Umbilical cord (tissue), 2 donors: Measurements from ENCODE around the gene SCN1B. TPM values are rescaled to one million over a fixed set of nuclear protein-coding genes. Genes with fewer than 3 reads are reported as not detected.

Source experiments
- DNase-seq: peaks from one replicate; pipeline ENCODE4 v3.0.0-alpha.2; 2015; ENCODE audit warnings: low spot score
- total RNA-seq: library from RNA; depleted of rRNA; stranded (reverse); fragments of >200 nt; gene quantifications from one replicate; pipeline ENCODE4 v1.2.3, GENCODE V29; 2014; ENCODE audit warnings: low replicate concordance; ENCODE audit not compliant: insufficient read depth

The SCN1B gene
- total RNA-seq, 1 donor from 2014 or later, result 2.9 TPM

DNA sequence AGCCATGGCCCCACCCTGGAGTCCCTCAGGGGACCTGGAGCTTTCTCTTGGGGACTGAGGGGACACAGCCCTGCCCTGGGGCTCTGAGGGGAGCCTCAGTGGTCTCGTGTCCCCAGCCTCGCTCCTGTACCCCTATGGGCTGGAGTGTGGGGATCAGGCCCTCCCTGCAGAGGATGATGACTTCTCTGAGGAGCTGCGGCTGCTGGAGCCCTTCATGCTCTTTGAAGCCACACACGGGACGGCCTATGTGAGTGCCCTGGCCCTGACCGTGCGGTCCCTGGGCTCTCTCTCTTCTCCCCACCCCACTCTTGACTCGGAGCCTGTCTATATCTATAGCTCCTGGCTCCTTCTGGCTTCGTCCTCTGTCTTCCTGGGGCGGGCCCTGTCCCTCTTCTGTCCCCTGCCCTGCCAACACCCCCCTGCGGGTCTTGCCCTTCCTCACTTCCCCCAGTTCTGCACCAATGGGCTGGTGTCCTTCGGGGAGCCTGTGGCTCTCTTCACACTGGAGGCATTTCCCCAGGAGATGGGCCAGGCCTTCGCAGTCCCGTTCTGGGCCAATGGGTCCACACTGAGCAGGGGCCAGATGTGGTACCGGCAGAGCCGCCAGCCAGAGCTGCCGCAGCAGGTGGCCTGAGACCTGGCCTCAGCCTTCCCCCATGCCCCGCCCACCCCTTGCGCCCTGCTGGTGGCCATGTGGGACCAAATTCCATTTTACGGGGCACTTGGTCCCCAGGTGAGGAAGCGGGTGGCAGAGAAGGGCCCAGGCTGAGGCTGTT is 44.3 kb downstream of the SCN1B start:
- DNase-seq, result no peak

DNA sequence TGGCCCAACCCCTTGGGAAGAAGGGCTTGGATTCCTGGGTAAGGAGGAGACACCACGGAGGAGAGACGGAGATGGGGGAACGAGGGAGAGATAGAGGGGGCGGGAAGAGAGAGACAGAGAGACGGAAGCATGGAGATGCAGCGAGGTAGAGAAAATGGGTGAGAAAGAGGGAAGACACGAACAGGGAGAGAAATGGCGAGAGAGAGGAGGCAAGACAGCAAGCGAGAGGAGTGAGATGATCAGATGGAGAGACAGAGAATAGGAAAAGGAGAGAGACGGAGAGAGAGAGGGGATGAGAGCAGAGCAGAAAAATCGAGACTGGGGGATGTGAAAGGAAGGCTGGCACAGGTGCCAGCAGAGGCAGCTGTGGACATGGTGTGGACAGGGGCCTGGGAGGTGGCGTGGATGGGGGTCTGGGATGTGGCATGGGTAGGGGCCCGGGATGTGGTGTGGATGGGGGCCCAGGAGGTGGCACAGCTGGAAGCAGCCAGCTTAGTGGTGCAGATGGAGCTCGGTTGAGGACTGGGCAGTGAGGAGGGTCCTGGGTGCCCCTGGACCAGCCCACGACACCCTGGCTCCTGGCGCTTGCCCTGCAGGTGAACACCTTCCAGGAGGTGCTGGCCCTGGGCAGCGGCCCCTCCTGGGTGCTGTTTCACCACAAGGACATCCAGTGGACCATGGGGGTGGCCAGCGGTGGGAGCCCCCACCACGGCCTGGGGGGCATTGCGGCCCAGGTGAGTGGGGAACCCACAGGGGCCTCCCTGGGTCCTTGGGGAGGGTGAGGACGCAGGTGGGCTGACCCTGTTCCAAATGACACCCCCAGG is 45.1 kb downstream of the SCN1B start:
- DNase-seq, result no peak

DNA sequence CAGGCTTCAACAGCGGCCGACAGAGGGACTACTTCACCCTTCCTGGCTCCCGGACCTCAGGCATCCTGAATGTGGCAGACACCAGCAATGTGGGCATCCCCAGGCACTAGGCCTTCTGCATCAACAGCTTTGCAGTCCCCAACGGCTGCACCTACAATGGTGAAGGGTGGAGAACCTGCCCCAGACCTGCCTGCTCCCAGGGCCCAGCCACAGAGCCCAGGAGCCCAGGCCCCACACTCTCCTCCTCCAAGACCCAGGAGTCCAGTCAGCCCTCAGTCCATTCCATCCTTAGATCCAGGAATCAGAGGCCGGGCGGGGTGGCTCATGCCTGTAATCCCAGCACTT is 45.7 kb downstream of the SCN1B start:
- no peak for DNase-seq

DNA sequence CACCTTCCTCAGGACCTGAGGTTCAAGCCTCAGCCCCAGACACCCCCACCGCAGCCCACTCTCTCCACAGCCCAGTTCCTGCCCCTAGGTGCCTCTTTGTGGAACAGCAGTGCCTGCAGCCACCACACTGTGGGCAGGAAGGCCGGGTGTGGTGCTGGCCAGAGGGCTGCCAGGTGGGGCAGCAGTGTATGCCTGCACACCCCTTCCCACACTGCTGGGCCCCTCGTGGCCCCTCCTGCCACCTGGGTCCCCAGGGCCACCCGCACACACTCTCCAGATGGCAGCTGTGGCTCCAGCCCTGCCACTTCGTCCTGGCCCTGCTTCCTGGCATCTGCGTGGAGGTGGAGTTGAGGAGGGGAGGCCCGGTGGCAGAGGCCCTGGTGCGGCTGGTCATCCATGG is 46.4 kb downstream of the SCN1B start:
- no peak for DNase-seq

DNA sequence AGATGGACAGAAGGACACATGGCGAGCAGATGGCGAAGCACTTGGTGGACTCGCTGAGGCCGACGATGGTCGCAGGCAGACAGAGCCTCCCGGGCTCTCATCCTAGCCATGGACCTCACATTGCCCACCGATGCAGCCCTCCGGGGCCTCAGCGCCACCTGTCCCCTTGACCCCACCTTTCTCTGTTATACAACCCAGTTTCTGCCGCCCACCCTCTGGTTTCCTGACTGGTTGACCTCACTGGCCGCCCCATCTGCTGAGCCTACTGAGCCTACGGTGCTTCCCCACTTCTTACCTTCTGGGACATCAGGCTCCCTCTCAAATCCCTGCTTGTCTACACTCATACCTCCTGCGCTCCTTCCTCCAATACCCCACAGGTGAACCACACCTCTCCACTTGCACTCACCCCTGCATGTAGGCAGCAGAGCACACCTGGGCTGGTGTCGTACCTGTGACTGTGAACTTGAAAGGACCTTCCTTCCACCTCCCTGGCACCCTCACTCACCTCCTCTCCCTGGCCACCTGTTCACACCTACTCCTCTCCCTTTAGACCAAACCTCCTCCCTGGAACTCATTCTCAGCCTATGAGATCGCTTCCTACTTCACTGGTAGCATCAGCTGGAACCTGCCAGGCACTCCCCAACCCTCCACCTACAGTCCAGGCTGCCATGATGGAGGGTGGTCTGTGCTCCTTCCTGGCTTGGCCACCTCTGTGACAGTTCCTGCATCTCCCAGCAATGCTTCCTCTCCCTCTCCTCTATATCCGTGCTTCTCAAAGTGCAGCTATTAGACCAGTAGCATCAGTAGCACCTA is 47.3 kb downstream of the SCN1B start:
- DNase-seq, result no peak

DNA sequence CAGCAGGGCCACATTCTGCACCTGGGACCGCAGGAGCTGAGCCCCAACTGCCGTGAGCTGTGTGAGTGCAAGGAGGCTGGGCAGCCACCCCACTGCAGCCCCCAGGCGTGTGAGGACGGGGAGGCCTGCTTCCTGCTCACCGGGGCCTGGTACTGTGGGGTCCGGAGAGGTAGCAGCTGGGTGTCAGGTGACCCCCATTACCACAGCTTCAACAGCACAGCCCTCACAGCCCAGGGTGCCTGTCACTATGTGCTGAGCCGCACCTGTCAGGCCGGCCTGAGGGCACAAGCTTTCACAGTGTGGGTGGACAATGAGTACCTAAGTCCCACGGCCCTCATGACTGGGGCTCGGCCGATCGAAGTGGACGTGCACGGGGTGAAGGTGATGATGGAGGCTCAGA is 49.6 kb downstream of the SCN1B start:
- no peak for DNase-seq

DNA sequence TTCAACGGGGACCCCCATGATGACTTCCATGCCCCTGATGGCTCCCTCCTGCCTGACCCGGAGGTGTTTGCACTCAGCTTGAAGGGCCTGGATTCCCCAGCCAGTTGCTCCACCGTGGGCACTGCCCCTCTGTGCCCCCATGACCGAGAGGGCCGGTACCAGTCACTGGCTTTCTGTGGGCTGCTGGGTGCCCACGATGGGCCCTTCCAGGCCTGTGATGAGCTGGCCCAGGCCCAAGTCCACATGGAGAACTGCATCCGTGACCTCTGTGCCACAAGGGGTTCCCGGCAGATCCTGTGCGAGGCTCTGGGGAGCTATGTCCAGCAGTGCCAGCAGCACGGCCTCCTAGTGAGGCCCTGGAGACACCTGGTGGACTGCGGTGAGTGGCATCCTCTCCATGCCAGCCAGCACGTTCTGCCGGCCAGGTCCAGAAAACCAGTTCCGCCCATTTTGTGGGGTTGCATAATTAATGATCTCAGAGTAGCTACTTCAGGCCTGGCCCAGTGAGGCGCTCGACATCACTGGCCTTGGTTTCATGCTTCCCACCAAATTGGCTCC is 50.4 kb downstream of the SCN1B start:
- DNase-seq, result no peak

DNA sequence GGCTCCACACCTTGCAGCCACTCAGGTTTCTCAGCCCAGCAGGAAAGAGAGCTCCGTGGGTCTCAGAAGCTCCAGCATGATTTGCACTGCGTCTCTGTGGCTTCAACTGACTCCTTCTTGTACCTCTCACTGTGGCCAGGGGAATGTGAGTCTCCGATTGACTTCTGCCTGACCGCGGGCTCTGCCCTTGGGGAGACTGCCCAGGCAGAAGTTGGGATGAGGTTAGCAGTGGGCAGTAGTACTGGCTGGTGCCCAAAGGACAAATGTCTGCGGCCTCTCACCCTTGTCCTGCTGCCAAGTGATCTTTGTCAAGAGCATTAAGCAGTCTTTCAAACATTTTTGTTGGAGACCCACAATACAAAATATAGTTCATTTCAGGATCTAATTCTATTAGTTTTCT is 50.9 kb downstream of the SCN1B start:
- DNase-seq, result no peak

DNA sequence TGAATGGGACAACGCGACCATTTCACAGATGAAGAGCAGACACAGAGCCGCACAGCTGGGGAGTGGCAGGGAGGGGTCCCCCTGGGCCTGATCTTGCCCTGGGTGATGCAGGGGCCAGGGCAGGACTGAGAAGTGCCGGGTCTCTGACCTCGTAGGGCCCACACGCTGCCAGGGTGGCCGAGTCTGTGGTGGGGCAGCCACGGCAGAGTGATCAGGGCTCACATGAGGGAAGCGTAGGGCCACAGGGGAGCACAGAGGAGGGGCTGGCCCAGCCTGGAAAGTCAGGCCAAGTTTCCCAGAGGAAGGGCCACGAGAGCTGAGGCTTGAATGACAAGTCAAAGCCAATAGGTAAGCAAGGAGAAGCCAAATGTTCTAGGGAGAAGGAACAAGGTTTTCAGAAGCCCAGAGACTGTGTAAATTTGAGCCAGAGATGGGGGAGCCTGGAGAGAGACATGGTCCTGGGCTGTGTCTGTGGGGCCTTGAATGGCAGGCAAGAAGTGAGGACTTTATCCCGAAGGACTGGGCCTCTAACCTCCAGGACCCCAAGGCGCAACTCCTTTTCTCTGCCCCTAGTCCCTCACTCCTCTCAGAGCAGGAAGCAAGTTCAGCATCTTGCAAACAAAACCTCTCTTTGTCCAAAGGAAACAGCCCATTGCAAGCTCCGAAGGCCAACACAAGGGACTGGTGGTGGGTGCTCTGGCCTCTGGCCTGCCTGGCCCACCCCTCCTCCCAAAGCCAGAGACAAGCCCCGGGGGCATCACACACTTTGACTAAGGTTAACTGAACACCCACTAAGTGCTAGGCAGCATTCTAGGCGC is 53.6 kb downstream of the SCN1B start:
- DNase-seq, result no peak

DNA sequence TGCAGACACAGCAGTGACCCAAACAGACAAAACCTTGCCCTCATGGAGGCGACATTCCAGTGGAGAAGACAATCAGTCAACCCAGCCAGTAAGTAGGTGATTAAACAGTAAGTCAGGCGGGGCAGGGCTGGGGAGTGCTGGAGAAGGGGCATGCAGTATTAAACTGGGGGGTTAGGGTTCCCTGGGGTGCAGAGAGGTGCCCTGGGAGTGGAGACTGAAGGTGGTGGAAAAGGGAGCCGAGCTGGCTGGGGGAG is 54.2 kb downstream of the SCN1B start:
- DNase-seq, result no peak

DNA sequence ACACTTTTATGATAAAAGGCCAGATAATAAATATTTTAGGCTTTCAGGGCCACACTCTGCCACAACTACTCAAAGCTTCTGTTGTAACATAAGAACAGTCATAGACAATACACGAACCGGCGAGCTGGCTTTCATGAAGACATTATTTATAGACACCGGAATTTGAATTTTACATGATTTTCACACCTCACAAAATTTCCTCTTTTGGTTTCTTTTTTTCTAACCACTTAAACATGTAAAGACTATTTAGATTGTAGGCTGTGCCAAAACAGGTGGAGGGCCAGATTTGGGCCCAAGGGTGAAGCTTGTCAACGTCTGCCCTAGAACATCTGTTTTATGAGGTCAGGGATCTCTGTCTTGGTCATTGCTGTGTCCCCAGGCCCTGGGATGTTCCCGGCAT is 55.7 kb downstream of the SCN1B start:
- no peak for DNase-seq

DNA sequence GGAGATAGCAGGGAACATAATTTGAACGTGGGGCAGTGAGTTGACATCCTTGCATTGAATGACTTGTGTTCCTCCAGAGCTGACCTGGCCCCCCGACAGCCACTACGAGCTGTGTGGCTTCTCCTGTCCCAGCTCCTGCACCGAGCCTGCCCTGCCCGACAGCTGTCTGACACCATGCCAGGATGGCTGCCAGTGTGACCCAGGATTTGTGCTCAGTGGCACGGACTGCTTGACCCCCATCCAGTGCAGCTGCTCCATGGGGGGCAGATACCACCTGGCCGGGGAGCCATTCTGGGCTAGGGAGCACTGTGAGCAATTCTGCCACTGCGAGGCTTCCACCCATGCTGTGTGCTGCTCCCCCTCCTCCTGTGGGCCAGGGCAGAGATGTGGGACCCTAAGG is 56.2 kb downstream of the SCN1B start:
- DNase-seq, result no peak

DNA sequence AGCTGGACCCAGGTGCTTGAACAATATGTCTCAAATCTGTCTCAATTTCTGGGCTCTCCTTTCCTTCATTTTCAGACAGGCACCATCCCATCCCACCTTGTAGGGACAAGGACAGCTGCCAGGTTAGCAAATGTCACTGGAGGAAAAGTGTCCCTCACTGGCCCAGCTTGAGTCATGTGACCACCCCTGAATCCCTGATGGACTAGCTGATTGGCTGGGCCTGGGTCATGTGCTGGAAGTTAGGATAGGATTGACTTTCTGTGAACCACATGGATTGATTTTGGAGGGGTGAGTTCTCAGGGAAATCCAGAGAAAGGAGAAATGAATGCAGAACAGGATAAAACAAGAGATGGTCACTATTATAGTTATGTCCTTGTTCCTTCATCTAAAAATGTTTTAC is 57.1 kb downstream of the SCN1B start:
- DNase-seq, result no peak

DNA sequence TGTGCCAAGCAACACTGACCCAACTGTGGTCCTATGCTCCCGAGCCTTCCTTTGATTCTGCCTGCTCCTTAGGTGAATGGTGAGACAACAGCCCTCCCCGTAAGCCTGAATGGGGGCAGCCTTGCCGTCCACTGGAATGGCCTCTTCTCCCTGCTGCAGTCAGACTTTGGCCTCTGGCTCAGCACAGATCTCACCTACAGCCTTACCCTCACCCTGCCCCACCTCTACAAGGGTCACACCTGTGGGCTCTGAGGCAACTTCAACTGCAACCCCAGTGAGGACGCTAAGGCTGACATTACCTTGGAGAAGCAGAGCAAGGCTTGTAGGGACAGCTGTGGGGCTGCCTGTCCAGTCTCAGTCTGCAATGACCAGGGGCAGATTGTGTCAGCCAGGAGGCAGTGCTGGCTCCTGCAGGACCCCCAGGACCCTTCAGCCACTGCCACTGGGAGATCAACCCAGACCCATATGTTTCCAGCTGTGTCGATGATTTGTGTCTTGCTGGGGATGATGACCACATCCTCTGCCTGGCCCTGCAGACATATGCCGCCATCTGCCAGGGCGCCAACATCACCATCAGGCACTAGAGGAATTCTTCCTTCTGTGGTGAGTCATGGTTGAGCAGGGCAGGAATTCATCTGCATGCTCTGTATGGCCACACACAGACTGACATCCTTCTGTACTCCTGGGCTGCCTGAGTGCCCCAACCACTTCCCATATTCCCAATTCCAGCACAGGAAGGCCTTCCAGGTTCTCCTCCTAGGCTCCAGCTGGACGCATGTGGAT is 58.1 kb downstream of the SCN1B start:
- DNase-seq, result peak; percentile 66

DNA sequence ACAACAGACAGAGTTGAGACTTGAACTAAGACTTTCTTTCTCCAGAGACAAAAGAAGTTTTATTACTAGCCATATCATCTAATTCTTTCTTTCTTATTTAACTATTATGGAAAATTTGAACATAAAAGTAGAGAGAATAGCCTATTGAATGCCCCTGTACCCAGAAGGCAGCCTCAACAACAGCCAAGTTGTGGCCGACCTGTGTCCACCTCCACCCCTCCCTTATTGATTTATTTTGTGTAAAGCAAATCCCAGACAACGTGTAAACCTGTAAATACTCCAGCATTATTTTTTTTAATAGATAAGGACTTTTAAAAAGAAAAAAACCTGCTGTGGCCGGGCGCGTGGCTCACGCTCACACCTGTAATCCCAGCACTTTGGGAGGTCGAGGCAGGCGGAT is 59.3 kb downstream of the SCN1B start:
- no peak for DNase-seq

Other genes with a start within 250 kb of the SCN1B start
- 5.5 TPM for gene ZNF30, start 103.6 kb upstream of the SCN1B start, total RNA-seq
- gene ZNF792, start 66.2 kb upstream of the SCN1B start, total RNA-seq, result 6.3 TPM
- 50.3 TPM for gene GRAMD1A, start 30.1 kb upstream of the SCN1B start, total RNA-seq
- gene HPN, start 11.3 kb downstream of the SCN1B start, total RNA-seq, result 0.24 TPM
- gene FXYD3, start 85.4 kb downstream of the SCN1B start, total RNA-seq, result 26.7 TPM
- gene LGI4, start 104.6 kb downstream of the SCN1B start, total RNA-seq, result 10.6 TPM
- 3.4 TPM for gene FXYD1, start 108.4 kb downstream of the SCN1B start, total RNA-seq
- 1.2 TPM for gene FXYD7, start 112.8 kb downstream of the SCN1B start, total RNA-seq
- gene FXYD5, start 124.3 kb downstream of the SCN1B start, total RNA-seq, result 12.5 TPM
- 0.48 TPM for gene FAM187B, start 198.3 kb downstream of the SCN1B start, total RNA-seq
- 4.1 TPM for gene LSR, start 218.5 kb downstream of the SCN1B start, total RNA-seq
- 40.2 TPM for gene USF2, start 238.5 kb downstream of the SCN1B start, total RNA-seq